ENCODE data around the gene TMPRSS6. TPM values are rescaled to one million over a fixed set of nuclear protein-coding genes. Genes with fewer than 3 reads are reported as not detected.

Gene TMPRSS6
- total and polyA plus RNA-seq, 2 of the 8 experiments (the other 6 are each of a cell fraction or from before 2014, with no cell fraction given), result 0.02 TPM; not detected in 1

GRCh38 chr22:37049224-37049623 is 60.3 kb downstream of the TMPRSS6 start (continued):
- TF ChIP-seq CHD7 (IDR thresholded peaks at IDR 0.05; ENCODE audit: insufficient replicate concordance, low read length) (no peak), SIRT6 (IDR thresholded peaks at IDR 0.05; ENCODE audit: low read length) (no peak), SIN3A (conservative IDR thresholded peaks at IDR 0.05 in 1 of 2, IDR thresholded peaks at IDR 0.05 in 1 of 2; ENCODE audit: low read depth in 1 of 2, low read length in 2 of 2) (no peak), POLR2AphosphoS5 (IDR thresholded peaks at IDR 0.05; ENCODE audit: low read depth, low read length) (no peak), POU5F1 (IDR thresholded peaks at IDR 0.05; ENCODE audit: low read depth, low read length) (no peak), RBBP5 (IDR thresholded peaks at IDR 0.05; ENCODE audit: borderline replicate concordance, low read depth, low read length) (no peak), TBP (IDR thresholded peaks at IDR 0.05; ENCODE audit: low read depth, low read length) (no peak)
